Measurements from ENCODE around the gene TBPL1. TPM values are rescaled to one million over a fixed set of nuclear protein-coding genes. Genes with fewer than 3 reads are reported as not detected.
"Not testable (repeated sequence)": the region's sequence is repeated elsewhere in the genome, so short reads cannot be mapped to it uniquely, and the experiment has no call there.

The TBPL1 gene
- total RNA-seq, 4 donors from 2014 or later = 12.1 to 57.9 (median 17.0) TPM

GRCh38 chr6:133967347-133967746 is 14.3 kb downstream of the TBPL1 start:
- no peak for TF ChIP-seq CTCF (IDR thresholded peaks at IDR 0.05)
- TF ChIP-seq POLR2A (IDR thresholded peaks at IDR 0.05) = no peak
- no peak overlapping the region for H3K27ac ChIP-seq
- intact Hi-C loops (cut with DNase I) = no loop called here
- H3K4me1 ChIP-seq = peaks cover 0 to 6% of the 10 kb centered on the region in 2 donors
- H3K27me3 ChIP-seq = no peaks in the 10 kb centered on the region
- no peak overlapping the region for H3K4me3 ChIP-seq (replicated peaks in 1 of 3)
- 95 to 96% methylated on average over 4 of the region's 4 CpGs for WGBS, 2 donors
- no peaks in the 10 kb centered on the region for H3K9me3 ChIP-seq
- H3K36me3 ChIP-seq = no peaks in the 10 kb centered on the region
- DNase-seq = no peak

GRCh38 chr6:133967835-133968234 is 14.8 kb downstream of the TBPL1 start:
- DNase-seq = not testable (repeated sequence)

DNA sequence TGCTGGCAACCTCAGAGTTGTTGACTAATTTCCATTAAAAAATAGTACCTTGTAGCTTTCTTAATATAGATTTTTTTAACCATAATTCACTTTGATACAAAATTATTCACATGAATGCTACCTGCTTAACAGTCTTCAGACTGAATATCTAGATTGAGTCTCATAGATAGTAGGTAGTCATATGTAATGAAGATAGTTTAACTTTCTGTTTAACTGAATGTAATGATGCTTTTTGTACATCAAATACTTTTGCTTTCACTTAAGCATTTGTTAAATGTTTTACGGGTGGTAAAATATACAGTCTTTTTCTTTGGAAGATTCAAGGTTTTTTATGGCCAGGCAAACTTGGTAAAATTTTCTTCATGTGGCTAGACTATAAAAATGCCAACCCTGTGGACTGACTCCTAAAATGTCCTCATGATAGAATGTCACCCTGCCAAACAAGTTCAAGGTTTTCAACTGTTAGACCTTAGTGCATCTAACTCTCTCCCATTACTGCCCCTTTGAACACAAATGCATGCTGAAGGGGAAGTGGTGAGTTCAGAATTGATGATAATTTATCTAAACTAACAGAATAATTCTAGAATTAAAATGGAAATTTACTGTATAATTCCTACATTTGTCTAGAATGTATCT is 16.4 kb downstream of the TBPL1 start:
- 89 to 90% methylated on average over 1 of the region's 1 CpG for WGBS, 2 donors
- no peak for DNase-seq
- H3K27ac ChIP-seq = no peak overlapping the region
- TF ChIP-seq POLR2A (IDR thresholded peaks at IDR 0.05) = no peak
- TF ChIP-seq CTCF (IDR thresholded peaks at IDR 0.05) = no peak
- H3K27me3 ChIP-seq = no peaks in the 10 kb centered on the region
- intact Hi-C loops (cut with DNase I) = no loop called here
- no peak overlapping the region for H3K4me3 ChIP-seq (replicated peaks in 1 of 3)
- no peaks in the 10 kb centered on the region for H3K36me3 ChIP-seq
- H3K9me3 ChIP-seq = no peaks in the 10 kb centered on the region
- H3K4me1 ChIP-seq = peaks cover 0 to 6% of the 10 kb centered on the region in 2 donors

More at GRCh38 chr6:133967835-133968234, 14.8 kb downstream of the TBPL1 start:
- H3K36me3 ChIP-seq; H3K27ac ChIP-seq; H3K27me3 ChIP-seq; H3K4me3 ChIP-seq (replicated peaks in 1 of 3); intact Hi-C loops (cut with DNase I); H3K9me3 ChIP-seq; H3K4me1 ChIP-seq: not testable (repeated sequence)
- WGBS, 2 donors = 96 to 97% methylated on average over 8 of the region's 8 CpGs

GRCh38 chr6:133969921-133970295 is 16.9 kb downstream of the TBPL1 start:
- WGBS, 2 donors = 79 to 90% methylated on average over 2 of the region's 2 CpGs

GRCh38 chr6:133971861-133972260 is 18.8 kb downstream of the TBPL1 start:
- H3K36me3 ChIP-seq = no peaks in the 10 kb centered on the region
- no peaks in the 10 kb centered on the region for H3K27me3 ChIP-seq
- TF ChIP-seq CTCF (IDR thresholded peaks at IDR 0.05) (no peak), POLR2A (IDR thresholded peaks at IDR 0.05) (no peak)
- intact Hi-C loops (cut with DNase I) = loop anchor here (10.0 kb wide), 1 partner anchor 93 kb away; no protein-coding TSS in a partner anchor
- no peak overlapping the region for H3K27ac ChIP-seq
- no peak for DNase-seq
- WGBS, 2 donors = 77 to 83% methylated on average over 1 of the region's 1 CpG
- H3K4me3 ChIP-seq (replicated peaks in 1 of 3) = no peak overlapping the region
- peaks cover 0 to 6% of the 10 kb centered on the region in 2 donors for H3K4me1 ChIP-seq
- no peaks in the 10 kb centered on the region for H3K9me3 ChIP-seq

More at GRCh38 chr6:133969921-133970295, 16.9 kb downstream of the TBPL1 start:
- Histone ChIP-seq H3K36me3 (no peaks in the 10 kb centered on the region), H3K4me1 (peaks cover 0 to 6% of the 10 kb centered on the region in 2 donors), H3K9me3 (no peaks in the 10 kb centered on the region), H3K27ac (no peak overlapping the region), H3K4me3 (replicated peaks in 1 of 3) (no peak overlapping the region), H3K27me3 (no peaks in the 10 kb centered on the region)
- intact Hi-C loops (cut with DNase I) = loop anchor here (10.0 kb wide), 1 partner anchor 95 kb away; no protein-coding TSS in a partner anchor
- no peak for TF ChIP-seq POLR2A (IDR thresholded peaks at IDR 0.05)
- no peak for TF ChIP-seq CTCF (IDR thresholded peaks at IDR 0.05)
- no peak for DNase-seq

Data from thyroid gland (tissue), 4 donors.